MM.1S (cell line): Measurements from ENCODE around the gene HOXC9.

Source experiments
- CTCF ChIP-seq: fragments of 300-600 bp; sonication (generic); IDR thresholded peaks from 2 replicates; pipeline ENCODE4 v1.5.1; 2016; ENCODE audit warnings: antibody characterized with exemption, low read length, mixed read lengths
- EZH2 ChIP-seq: fragments of 300-600 bp; sonication (generic); optimal IDR thresholded peaks from 2 replicates; pipeline ENCODE3; 2017; ENCODE audit warnings: low read depth, mild to moderate bottlenecking, antibody characterized with exemption, low read length, mixed read lengths
- EZH2phosphoT487 ChIP-seq: fragments of 300-600 bp; sonication (generic); IDR thresholded peaks from 2 replicates; pipeline ENCODE4 v1.6.1; 2018; ENCODE audit warnings: antibody characterized with exemption, low read length

GRCh38 chr12:53968214-53969127 lies 31.5 kb upstream of the HOXC9 start:
- TF ChIP-seq CTCF (no peak), EZH2phosphoT487 (no peak), EZH2 (no peak)
